HepG2 (cell line): ENCODE measurements around the gene DAZAP1. TPM values are rescaled to one million over a fixed set of nuclear protein-coding genes. Genes with fewer than 3 reads are reported as not detected.
A peak's percentile ranks its signal among the peaks of the same experiment; 100 is the strongest.

Source experiments
- ARNTL ChIP-seq: sonication (generic); formaldehyde crosslinking; IDR thresholded peaks from 2 replicates; pipeline ENCODE4 v1.4.0; 2020; ENCODE audit warnings: mild to moderate bottlenecking, missing genetic modification reagents
- ASH2L ChIP-seq: fragments of 300-600, 200-600 bp; sonication (generic); IDR thresholded peaks from 2 replicates; pipeline ENCODE4 v1.7.0; 2017; ENCODE audit warnings: low read depth, mild to moderate bottlenecking, moderate library complexity, mixed read lengths, low read length; ENCODE audit not compliant: insufficient read length
- CENPBD1 ChIP-seq: sonication (generic); formaldehyde crosslinking; IDR thresholded peaks from 2 replicates; pipeline ENCODE4 v1.8.0; 2022; ENCODE audit warnings: missing genetic modification reagents, low read depth, mild to moderate bottlenecking, borderline replicate concordance
- FOSL1 ChIP-seq: sonication (generic); formaldehyde crosslinking; IDR thresholded peaks from 2 replicates; pipeline ENCODE4 v1.9.0; 2021; ENCODE audit warnings: missing genetic modification reagents, borderline replicate concordance
- GMEB2 ChIP-seq: IDR thresholded peaks from 2 replicates; pipeline ENCODE4 v1.6.1; 2016; ENCODE audit warnings: missing biosample characterization, missing genetic modification reagents, low read depth
- KDM4B ChIP-seq: sonication (generic); formaldehyde crosslinking; IDR thresholded peaks from 2 replicates; pipeline ENCODE4 v1.4.0; 2020; ENCODE audit warnings: missing genetic modification reagents
- MEIS1 ChIP-seq: sonication (generic); formaldehyde crosslinking; IDR thresholded peaks from 2 replicates; pipeline ENCODE4 v1.9.0; 2021; ENCODE audit warnings: mild to moderate bottlenecking, missing genetic modification reagents, moderate library complexity, borderline replicate concordance
- NCOA2 ChIP-seq: sonication (generic); formaldehyde crosslinking; IDR thresholded peaks from 2 replicates; pipeline ENCODE4 v1.8.0; 2022; ENCODE audit warnings: inconsistent platforms
- NR1H2 ChIP-seq: sonication (generic); formaldehyde crosslinking; IDR thresholded peaks from 2 replicates; pipeline ENCODE4 v1.8.1; 2022; ENCODE audit warnings: low read depth, missing genetic modification reagents, borderline replicate concordance
- PITX1 ChIP-seq: sonication (generic); formaldehyde crosslinking; IDR thresholded peaks from 2 replicates; pipeline ENCODE4 v1.5.1; 2020; ENCODE audit warnings: mild to moderate bottlenecking, missing genetic modification reagents
- RAD21 ChIP-seq: fragments of 450-650 bp; formaldehyde crosslinking; IDR thresholded peaks from 2 replicates; pipeline ENCODE4 v1.5.0; 2020; ENCODE audit warnings: mild to moderate bottlenecking
- SMYD3 ChIP-seq: sonication (generic); formaldehyde crosslinking; IDR thresholded peaks from 2 replicates; pipeline ENCODE4 v1.8.1; 2023; ENCODE audit warnings: mild to moderate bottlenecking, missing genetic modification reagents
- STAT5B ChIP-seq: sonication (generic); formaldehyde crosslinking; IDR thresholded peaks from 2 replicates; pipeline ENCODE4 v1.4.0; 2020; ENCODE audit warnings: missing genetic modification reagents
- TERF1 ChIP-seq: sonication (generic); formaldehyde crosslinking; IDR thresholded peaks from 2 replicates; pipeline ENCODE4 v1.8.0; 2022; ENCODE audit warnings: mild to moderate bottlenecking, missing genetic modification reagents, moderate library complexity
- WIZ ChIP-seq: sonication (generic); formaldehyde crosslinking; IDR thresholded peaks from 2 replicates; pipeline ENCODE4 v1.5.1; 2020; ENCODE audit warnings: mild to moderate bottlenecking, missing genetic modification reagents
- ZEB1 ChIP-seq: IDR thresholded peaks from 2 replicates; pipeline ENCODE4 v1.6.1; 2012; ENCODE audit warnings: mild to moderate bottlenecking, low read depth, inconsistent platforms; ENCODE audit not compliant: insufficient replicate concordance
- ZFP36L2 ChIP-seq: sonication (generic); formaldehyde crosslinking; IDR thresholded peaks from 2 replicates; pipeline ENCODE4 v1.4.0; 2020; ENCODE audit warnings: missing genetic modification reagents
- ZNF18 ChIP-seq: sonication (generic); formaldehyde crosslinking; IDR thresholded peaks from 2 replicates; pipeline ENCODE4 v1.8.0; 2022; ENCODE audit warnings: mild to moderate bottlenecking, missing genetic modification reagents; ENCODE audit not compliant: insufficient replicate concordance
- ZNF678 ChIP-seq: sonication (generic); formaldehyde crosslinking; IDR thresholded peaks from 2 replicates; pipeline ENCODE4 v1.4.0; 2020; ENCODE audit warnings: mild to moderate bottlenecking, missing genetic modification reagents
- ZSCAN12 ChIP-seq: sonication (generic); formaldehyde crosslinking; IDR thresholded peaks from 2 replicates; pipeline ENCODE4 v1.9.0; 2021; ENCODE audit warnings: mild to moderate bottlenecking, missing genetic modification reagents
- polyA plus RNA-seq, 8 experiments: library from polyadenylated mRNA; depleted of rRNA in 3 of 8; stranded (reverse) in 7 of 8; unstranded in 1 of 8; fragments of >200 nt; fragmentation: Illumina TruSeq in 4 of 8; extraction: Trizol in 4 of 8; gene quantifications; 2 replicates each; pipeline versions ENCODE4 v1.2.1 to v1.2.3, GENCODE V29; 2011 to 2016; ENCODE audit warnings: low read depth in 4 of 8, missing spikeins in 1 of 8, mixed read lengths in 1 of 8; ENCODE audit not compliant: insufficient read depth in 1 of 8
- total RNA-seq, 5 experiments: library from RNA; depleted of rRNA; stranded (reverse); fragments of >200 nt; fragmentation: Illumina TruSeq; extraction: Trizol; gene quantifications; 2 replicates each; pipeline ENCODE4 v1.2.3, GENCODE V29; 2016; ENCODE audit warnings: low read depth in 1 of 5
- TF ChIP-seq, protein P1 (sequence below): sonication (generic); formaldehyde crosslinking; IDR thresholded peaks from 2 replicates; pipeline ENCODE4 v1.4.0; 2020; ENCODE audit warnings: missing genetic modification reagents, low read depth, mild to moderate bottlenecking, borderline replicate concordance
- TF ChIP-seq, protein P2 (sequence below): sonication (generic); formaldehyde crosslinking; IDR thresholded peaks from 2 replicates; pipeline ENCODE4 v1.5.0; 2020; ENCODE audit warnings: mild to moderate bottlenecking, missing genetic modification reagents

Gene DAZAP1
- total and polyA plus RNA-seq, 2 of the 13 experiments (the other 11 are each of a cell fraction or from before 2014, with no cell fraction given), result 63.3 to 79.2 TPM

GRCh38 chr19:1373534-1374249 lies 33.7 kb upstream of the DAZAP1 start (continued):
- no peak for TF ChIP-seq FOSL1 (CRISPR knock-in tag)
- TF ChIP-seq, protein P1, sequence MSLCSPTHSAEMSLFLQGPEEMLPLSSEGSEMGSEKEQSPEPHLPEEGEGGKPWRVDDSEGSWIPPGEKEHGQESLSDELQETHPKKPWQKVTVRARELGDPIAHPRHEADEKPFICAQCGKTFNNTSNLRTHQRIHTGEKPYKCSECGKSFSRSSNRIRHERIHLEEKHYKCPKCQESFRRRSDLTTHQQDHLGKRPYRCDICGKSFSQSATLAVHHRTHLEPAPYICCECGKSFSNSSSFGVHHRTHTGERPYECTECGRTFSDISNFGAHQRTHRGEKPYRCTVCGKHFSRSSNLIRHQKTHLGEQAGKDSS, result peak; percentile 9; the same call in 1 of the 2 replicates
- no peak for TF ChIP-seq STAT5B (CRISPR knock-in tag)
- TF ChIP-seq NCOA2 (CRISPR knock-in tag), result peak; percentile 85
- no peak for TF ChIP-seq GMEB2 (CRISPR knock-in tag)
- TF ChIP-seq NR1H2 (CRISPR knock-in tag), result no peak
- TF ChIP-seq KDM4B (CRISPR knock-in tag), result no peak
- TF ChIP-seq ZNF18 (CRISPR knock-in tag), result no peak
- peak; percentile 96 for TF ChIP-seq PITX1 (CRISPR knock-in tag)
- no peak for TF ChIP-seq ZEB1
- no peak for TF ChIP-seq ZFP36L2
- no peak for TF ChIP-seq TERF1
- TF ChIP-seq ASH2L, result no peak
- TF ChIP-seq WIZ (CRISPR knock-in tag), result no peak
- 0 out of 2 replicates have a peak, but pooled peaks have one; percentile 53 for TF ChIP-seq ZSCAN12 (CRISPR knock-in tag)
- peak; percentile 14; the same call in 1 of the 2 replicates for TF ChIP-seq ARNTL (CRISPR knock-in tag)
- TF ChIP-seq SMYD3, result 0 out of 2 replicates have a peak, but pooled peaks have one; percentile 58
- TF ChIP-seq RAD21 (CRISPR knock-in tag), result peak; percentile 39; the same call in 1 of the 2 replicates
- no peak for TF ChIP-seq ZNF678
- no peak for TF ChIP-seq CENPBD1 (CRISPR knock-in tag)
- peak; percentile 76 for TF ChIP-seq MEIS1 (CRISPR knock-in tag)
- TF ChIP-seq, protein P2, sequence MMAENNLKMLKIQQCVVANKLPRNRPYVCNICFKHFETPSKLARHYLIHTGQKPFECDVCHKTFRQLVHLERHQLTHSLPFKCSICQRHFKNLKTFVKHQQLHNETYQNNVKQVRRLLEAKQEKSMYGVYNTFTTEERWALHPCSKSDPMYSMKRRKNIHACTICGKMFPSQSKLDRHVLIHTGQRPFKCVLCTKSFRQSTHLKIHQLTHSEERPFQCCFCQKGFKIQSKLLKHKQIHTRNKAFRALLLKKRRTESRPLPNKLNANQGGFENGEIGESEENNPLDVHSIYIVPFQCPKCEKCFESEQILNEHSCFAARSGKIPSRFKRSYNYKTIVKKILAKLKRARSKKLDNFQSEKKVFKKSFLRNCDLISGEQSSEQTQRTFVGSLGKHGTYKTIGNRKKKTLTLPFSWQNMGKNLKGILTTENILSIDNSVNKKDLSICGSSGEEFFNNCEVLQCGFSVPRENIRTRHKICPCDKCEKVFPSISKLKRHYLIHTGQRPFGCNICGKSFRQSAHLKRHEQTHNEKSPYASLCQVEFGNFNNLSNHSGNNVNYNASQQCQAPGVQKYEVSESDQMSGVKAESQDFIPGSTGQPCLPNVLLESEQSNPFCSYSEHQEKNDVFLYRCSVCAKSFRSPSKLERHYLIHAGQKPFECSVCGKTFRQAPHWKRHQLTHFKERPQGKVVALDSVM (CRISPR knock-in tag), result no peak
